GM19239 (cell line): ENCODE measurements around the gene NOS1AP.
A peak's percentile ranks its signal among the peaks of the same experiment; 100 is the strongest.
"Not testable (repeated sequence)": the region's sequence is repeated elsewhere in the genome, so short reads cannot be mapped to it uniquely, and the experiment has no call there.

Experiments
- DNase-seq: peaks from one replicate; pipeline ENCODE4 v3.0.0; 2011; ENCODE audit warnings: low spot score; ENCODE audit not compliant: insufficient read length
- FAIRE-seq: peaks from 2 replicates; lab custom pipeline; 2011; peaks lifted over from hg19 to GRCh38; lab: Jason Lieb, UNC

The NOS1AP gene

GRCh38 chr1:162056043-162056442 is 13.4 kb upstream of the NOS1AP start:
- FAIRE-seq (no peak), DNase-seq (peak; percentile 34)

- no peak for FAIRE-seq
- DNase-seq: no peak
Observed at GRCh38 chr1:162056579-162056978, 12.9 kb upstream of the NOS1AP start.

GRCh38 chr1:162059721-162060120 is 9.8 kb upstream of the NOS1AP start:
- no peak for DNase-seq

GRCh38 chr1:162060314-162060713 is 9.2 kb upstream of the NOS1AP start:
- FAIRE-seq: no peak
- DNase-seq: no peak

More at GRCh38 chr1:162059721-162060120, 9.8 kb upstream of the NOS1AP start:
- no peak for FAIRE-seq

- DNase-seq: no peak
- no peak for FAIRE-seq
Observed at GRCh38 chr1:162062542-162063015, 6.9 kb upstream of the NOS1AP start.

- no peak for FAIRE-seq
Observed at GRCh38 chr1:162065016-162065415, 4.5 kb upstream of the NOS1AP start.

GRCh38 chr1:162066836-162067235 is 2.7 kb upstream of the NOS1AP start:
- not testable (repeated sequence) for DNase-seq, FAIRE-seq

More at GRCh38 chr1:162065016-162065415, 4.5 kb upstream of the NOS1AP start:
- DNase-seq: no peak

- DNase-seq (no peak), FAIRE-seq (no peak)
Observed at GRCh38 chr1:162067466-162067865, 2.0 kb upstream of the NOS1AP start.

- FAIRE-seq (no peak), DNase-seq (no peak)
Observed at GRCh38 chr1:162068301-162068700, 1.2 kb upstream of the NOS1AP start.

- FAIRE-seq (no peak), DNase-seq (no peak)
Observed at GRCh38 chr1:162070094-162070748, 730 bp downstream of the NOS1AP start.

- no peak for DNase-seq
- FAIRE-seq: no peak
Observed at GRCh38 chr1:162070825-162071224, 1.3 kb downstream of the NOS1AP start.

GRCh38 chr1:162072740-162073139 is 3.2 kb downstream of the NOS1AP start:
- FAIRE-seq (no peak), DNase-seq (no peak)

- FAIRE-seq: no peak
- DNase-seq: no peak
Observed at GRCh38 chr1:162074276-162075005, 5.0 kb downstream of the NOS1AP start.

GRCh38 chr1:162075862-162076261 is 6.4 kb downstream of the NOS1AP start:
- DNase-seq (no peak), FAIRE-seq (no peak)

- DNase-seq: no peak
- FAIRE-seq: no peak
Observed at GRCh38 chr1:162077648-162078299, 8.3 kb downstream of the NOS1AP start.

GRCh38 chr1:162079030-162079429 is 9.5 kb downstream of the NOS1AP start:
- no peak for FAIRE-seq
- no peak for DNase-seq

GRCh38 chr1:162080472-162081015 is 11.1 kb downstream of the NOS1AP start:
- DNase-seq: no peak
- no peak for FAIRE-seq

GRCh38 chr1:162081316-162081715 is 11.8 kb downstream of the NOS1AP start:
- FAIRE-seq (no peak), DNase-seq (no peak)

- FAIRE-seq, DNase-seq: not testable (repeated sequence)
Observed at GRCh38 chr1:162082080-162082479, 12.6 kb downstream of the NOS1AP start.

- FAIRE-seq: no peak
Observed at GRCh38 chr1:162083273-162083672, 13.8 kb downstream of the NOS1AP start.

GRCh38 chr1:162085991-162086390 is 16.5 kb downstream of the NOS1AP start:
- no peak for FAIRE-seq

More at GRCh38 chr1:162083273-162083672, 13.8 kb downstream of the NOS1AP start:
- no peak for DNase-seq

More at GRCh38 chr1:162085991-162086390, 16.5 kb downstream of the NOS1AP start:
- DNase-seq: no peak
